Thymus (tissue), 11 donors: Measurements from ENCODE around the gene SPACA7. TPM values are rescaled to one million over a fixed set of nuclear protein-coding genes. Genes with fewer than 3 reads are reported as not detected.

ENCODE experiments used
- DNase-seq, 9 donors: peaks; one replicate each; pipeline ENCODE4 v3.0.0-alpha.2; 2013; ENCODE audit warnings: low spot score in 9 of 9, low read depth in 6 of 9, missing footprints in 1 of 9
- H3K27ac ChIP-seq, 2 donors: one replicate each; pipeline ENCODE4 v1.5.1; 2013; ENCODE audit warnings: control low read depth in 1 of 2, low read depth in 1 of 2, low read length in 1 of 2, mild to moderate bottlenecking in 1 of 2, moderate library complexity in 1 of 2
- H3K27me3 ChIP-seq, 2 donors: one replicate each; pipeline ENCODE4 v1.5.1; 2013; ENCODE audit warnings: low read length in 1 of 2; ENCODE audit not compliant: control insufficient read depth in 2 of 2, insufficient read depth in 1 of 2
- H3K36me3 ChIP-seq, 2 donors: one replicate each; pipeline ENCODE4 v1.5.1; 2013; ENCODE audit warnings: low read length in 1 of 2, mild to moderate bottlenecking in 1 of 2, moderate library complexity in 1 of 2; ENCODE audit not compliant: control insufficient read depth in 2 of 2, insufficient read depth in 2 of 2
- H3K4me1 ChIP-seq, 2 donors: one replicate each; pipeline ENCODE4 v1.5.1; 2013; ENCODE audit warnings: low read length in 2 of 2; ENCODE audit not compliant: control insufficient read depth in 2 of 2, insufficient read depth in 2 of 2
- H3K4me3 ChIP-seq, 2 donors: one replicate each; pipeline ENCODE4 v1.5.1; 2013; ENCODE audit warnings: low read length in 2 of 2, control low read depth in 1 of 2, mild to moderate bottlenecking in 1 of 2
- H3K9me3 ChIP-seq, 2 donors: one replicate each; pipeline ENCODE4 v1.5.1; 2013; ENCODE audit warnings: low read length in 1 of 2, mild to moderate bottlenecking in 1 of 2; ENCODE audit not compliant: control insufficient read depth in 2 of 2, insufficient read depth in 1 of 2
- WGBS: extraction: QIAGEN DNeasy Blood & Tissue Kit; methylation state at CpG from one replicate; pipeline ENCODE4 v1.1.7; 2013; 5-methylcytosine and 5-hydroxymethylcytosine counted together
- polyA plus RNA-seq: library from polyadenylated mRNA; stranded (reverse); fragments of 200-250 nt; gene quantifications from one replicate; pipeline ENCODE4 v1.2.3, GENCODE V29; 2013
- total RNA-seq: library from RNA; stranded (reverse); fragments of 120-200 nt; gene quantifications from one replicate; pipeline ENCODE4 v1.2.4, GENCODE V29; 2013
- donor health status: healthy.

The SPACA7 gene
- total and polyA plus RNA-seq, 2 donors, result not detected

GRCh38 chr13:112447306-112447705, 71.2 kb downstream of the SPACA7 start:
- H3K4me1 ChIP-seq, result no peaks in the 10 kb centered on the region
- no peak overlapping the region for H3K4me3 ChIP-seq
- peaks cover 0 to 23% of the 10 kb centered on the region in 2 donors for H3K27me3 ChIP-seq
- WGBS, result 87% methylated on average over 2 of the region's 2 CpGs
- no peak for DNase-seq
- H3K36me3 ChIP-seq, result no peaks in the 10 kb centered on the region
- H3K27ac ChIP-seq, result no peak overlapping the region
- no peaks in the 10 kb centered on the region for H3K9me3 ChIP-seq

- no peak overlapping the region for H3K27ac ChIP-seq
- no peak overlapping the region for H3K4me3 ChIP-seq
- WGBS, result 88% methylated on average over 27 of the region's 27 CpGs
- DNase-seq, result no peak
- H3K36me3 ChIP-seq, result no peaks in the 10 kb centered on the region
- no peaks in the 10 kb centered on the region for H3K4me1 ChIP-seq
- peaks cover 0 to 20% of the 10 kb centered on the region in 2 donors for H3K27me3 ChIP-seq
- no peaks in the 10 kb centered on the region for H3K9me3 ChIP-seq
Measured at GRCh38 chr13:112447761-112448603, 71.8 kb downstream of the SPACA7 start.

- WGBS, result 86% methylated on average over 20 of the region's 20 CpGs
- no peaks in the 10 kb centered on the region for H3K36me3 ChIP-seq
- DNase-seq, result no peak
- no peak overlapping the region for H3K27ac ChIP-seq
- no peaks in the 10 kb centered on the region for H3K9me3 ChIP-seq
- H3K27me3 ChIP-seq, result peaks cover 0 to 11% of the 10 kb centered on the region in 2 donors
- no peaks in the 10 kb centered on the region for H3K4me1 ChIP-seq
- no peak overlapping the region for H3K4me3 ChIP-seq
Measured at GRCh38 chr13:112448621-112449544, 72.7 kb downstream of the SPACA7 start.

- H3K27ac ChIP-seq, result no peak overlapping the region
- no peaks in the 10 kb centered on the region for H3K4me1 ChIP-seq
- no peaks in the 10 kb centered on the region for H3K36me3 ChIP-seq
- H3K4me3 ChIP-seq, result no peak overlapping the region
- 80% methylated on average over 16 of the region's 16 CpGs for WGBS
- no peaks in the 10 kb centered on the region for H3K9me3 ChIP-seq
- peaks cover 0 to 9% of the 10 kb centered on the region in 2 donors for H3K27me3 ChIP-seq
- DNase-seq, result no peak
Measured at GRCh38 chr13:112449545-112449930, 73.4 kb downstream of the SPACA7 start.

GRCh38 chr13:112450118-112450903, 74.2 kb downstream of the SPACA7 start:
- 92% methylated on average over 21 of the region's 23 CpGs for WGBS
- Histone ChIP-seq H3K4me1 (no peaks in the 10 kb centered on the region), H3K27ac (no peak overlapping the region), H3K36me3 (no peaks in the 10 kb centered on the region), H3K27me3 (peaks cover 0 to 9% of the 10 kb centered on the region in 2 donors), H3K4me3 (no peak overlapping the region), H3K9me3 (no peaks in the 10 kb centered on the region)
- DNase-seq, result no peak

- H3K9me3 ChIP-seq, result no peaks in the 10 kb centered on the region
- peaks cover 0 to 9% of the 10 kb centered on the region in 2 donors for H3K27me3 ChIP-seq
- H3K36me3 ChIP-seq, result no peaks in the 10 kb centered on the region
- H3K4me3 ChIP-seq, result no peak overlapping the region
- no peak for DNase-seq
- no peaks in the 10 kb centered on the region for H3K4me1 ChIP-seq
- WGBS, result 70% methylated on average over 9 of the region's 9 CpGs
- no peak overlapping the region for H3K27ac ChIP-seq
Measured at GRCh38 chr13:112450904-112451240, 74.7 kb downstream of the SPACA7 start.

GRCh38 chr13:112451512-112452379, 75.6 kb downstream of the SPACA7 start:
- H3K27me3 ChIP-seq, result peaks cover 0 to 9% of the 10 kb centered on the region in 2 donors
- H3K4me3 ChIP-seq, result no peak overlapping the region
- H3K4me1 ChIP-seq, result no peaks in the 10 kb centered on the region
- no peak overlapping the region for H3K27ac ChIP-seq
- H3K9me3 ChIP-seq, result no peaks in the 10 kb centered on the region
- H3K36me3 ChIP-seq, result no peaks in the 10 kb centered on the region
- DNase-seq, result no peak
- 87% methylated on average over 43 of the region's 43 CpGs for WGBS
